Activated T-cell treated with anti-CD3 and anti-CD28 coated beads, Interleukin-2, amount 50 U/mL, for 24 hours (primary cell): ENCODE results near the gene POTEH.
"Not testable (repeated sequence)": the region's sequence is repeated elsewhere in the genome, so short reads cannot be mapped to it uniquely, and the experiment has no call there.

Source experiments
- DNase-seq: peaks from one replicate; pipeline ENCODE4 v3.0.0-alpha.2; 2020
- H3K27ac Mint-ChIP-seq: 2 replicates; pipeline ENCODE4 v1.8.0; 2020; ENCODE audit warnings: mild to moderate bottlenecking, mixed read lengths
- H3K27me3 Mint-ChIP-seq: 2 replicates; pipeline ENCODE4 v1.8.0; 2020; ENCODE audit warnings: mixed read lengths
- H3K36me3 Mint-ChIP-seq: 2 replicates; pipeline ENCODE4 v1.8.0; 2020; ENCODE audit warnings: low read depth, mixed read lengths
- H3K4me1 Mint-ChIP-seq: 2 replicates; pipeline ENCODE4 v1.8.0; 2020; ENCODE audit warnings: low read depth, mixed read lengths
- H3K4me3 Mint-ChIP-seq: 2 replicates; pipeline ENCODE4 v1.8.0; 2020; ENCODE audit warnings: mild to moderate bottlenecking, moderate library complexity, mixed read lengths
- H3K9me3 Mint-ChIP-seq: 2 replicates; pipeline ENCODE4 v1.8.0; 2020; ENCODE audit warnings: mixed read lengths

POTEH gene

GRCh38 chr22:15761151-15761777, 71.4 kb downstream of the POTEH start:
- not testable (repeated sequence) for H3K9me3 Mint-ChIP-seq, H3K27ac Mint-ChIP-seq

GRCh38 chr22:15763559-15763958, 73.7 kb downstream of the POTEH start:
- not testable (repeated sequence) for DNase-seq, H3K9me3 Mint-ChIP-seq, H3K4me1 Mint-ChIP-seq, H3K27ac Mint-ChIP-seq, H3K36me3 Mint-ChIP-seq, H3K4me3 Mint-ChIP-seq, H3K27me3 Mint-ChIP-seq

More at GRCh38 chr22:15761151-15761777, 71.4 kb downstream of the POTEH start:
- not testable (repeated sequence) for H3K27me3 Mint-ChIP-seq, DNase-seq, H3K36me3 Mint-ChIP-seq, H3K4me1 Mint-ChIP-seq, H3K4me3 Mint-ChIP-seq
